CD4-positive, alpha-beta T cell (primary cell): ENCODE measurements around the gene SDF2L1. TPM values are rescaled to one million over a fixed set of nuclear protein-coding genes. Genes with fewer than 3 reads are reported as not detected.
"Not testable (repeated sequence)": the region's sequence is repeated elsewhere in the genome, so short reads cannot be mapped to it uniquely, and the experiment has no call there.

Source experiments
- ATAC-seq: fragments of 200-7000 bp; cut with Tn5 transposase; one replicate; pipeline ENCODE4 v1.10.0; 2022; ENCODE audit warnings: mild to moderate bottlenecking; ENCODE audit not compliant: poor library complexity
- CTCF ChIA-PET: fragments of 350-600 bp; sonication (Branson Sonifier 250); formaldehyde crosslinking; loops from one replicate; lab custom pipeline; 2021; ENCODE audit warnings: antibody characterized with exemption, inconsistent platforms; lab: Charles Lee
- POLR2A ChIA-PET: fragments of 350-600 bp; sonication (Branson Sonifier 250); formaldehyde crosslinking; loops from one replicate; lab custom pipeline; 2021; ENCODE audit warnings: antibody characterized with exemption, inconsistent platforms; lab: Charles Lee
- DNase-seq, 14 experiments: peaks; one replicate each; pipeline ENCODE4 v3.0.0-alpha.2; 2013 to 2020; ENCODE audit warnings: mixed read lengths in 2 of 14
- H3K27ac ChIP-seq, 2 donors: one replicate each; pipeline versions ENCODE4 v1.5.1 to v1.7.0; 2013; ENCODE audit warnings: low read length in 2 of 2, low read depth in 1 of 2, mild to moderate bottlenecking in 1 of 2
- H3K27me3 ChIP-seq, 2 experiments: 1 replicate in 1 of 2; 2 replicates in 1 of 2; pipeline versions ENCODE4 v1.6.1 to v1.7.0; 2013; ENCODE audit warnings: low read length in 2 of 2, control low read depth in 1 of 2, mild to moderate bottlenecking in 1 of 2, moderate library complexity in 1 of 2; ENCODE audit not compliant: insufficient read depth in 2 of 2, control insufficient read depth in 1 of 2
- H3K36me3 ChIP-seq: one replicate; pipeline ENCODE4 v1.6.1; 2013; ENCODE audit warnings: low read length, control low read depth; ENCODE audit not compliant: insufficient read depth
- H3K4me1 ChIP-seq: one replicate; pipeline ENCODE4 v1.6.1; 2013; ENCODE audit warnings: low read length, control low read depth; ENCODE audit not compliant: insufficient read depth
- H3K4me3 ChIP-seq: one replicate; pipeline ENCODE4 v1.5.1; 2013; ENCODE audit warnings: mild to moderate bottlenecking, low read length, moderate library complexity
- H3K9me3 ChIP-seq, 2 experiments: 1 replicate in 1 of 2; 2 replicates in 1 of 2; pipeline versions ENCODE4 v1.6.1 to v1.7.0; 2013; ENCODE audit warnings: low read length in 2 of 2, mild to moderate bottlenecking in 2 of 2, control low read depth in 1 of 2, moderate library complexity in 1 of 2; ENCODE audit not compliant: control insufficient read depth in 1 of 2, insufficient read depth in 1 of 2
- H3K27ac Mint-ChIP-seq: one replicate; pipeline ENCODE4 v1.8.0; 2020; ENCODE audit warnings: mixed read lengths
- H3K27me3 Mint-ChIP-seq: one replicate; pipeline ENCODE4 v1.8.0; 2021; ENCODE audit warnings: mixed read lengths
- H3K36me3 Mint-ChIP-seq: one replicate; pipeline ENCODE4 v1.8.0; 2021; ENCODE audit warnings: low read depth, mixed read lengths
- H3K4me1 Mint-ChIP-seq: one replicate; pipeline ENCODE4 v1.8.0; 2021; ENCODE audit warnings: low read depth, mixed read lengths
- H3K4me3 Mint-ChIP-seq: one replicate; pipeline ENCODE4 v1.8.0; 2020; ENCODE audit warnings: mild to moderate bottlenecking, mixed read lengths
- H3K9me3 Mint-ChIP-seq: one replicate; pipeline ENCODE4 v1.8.0; 2020; ENCODE audit warnings: mixed read lengths
- CTCF ChIP-seq: fragments of 200-600 bp; IDR thresholded peaks from one replicate; pipeline ENCODE4 v1.8.0; 2022; ENCODE audit warnings: antibody characterized with exemption, mild to moderate bottlenecking
- intact Hi-C, 2 experiments: fragments of 100-400 bp; cut with DNase I in 1 of 2; cut with micrococcal nuclease in 1 of 2; formaldehyde crosslinking; loops; one replicate each; pipeline versions ENCODE4 v1.15.1 to v1.9.0; 2023 to 2025; cut with DNase I, micrococcal nuclease
- total RNA-seq, 174 experiments: library from RNA in 2 of 174; stranded (reverse) in 2 of 174; gene quantifications; one replicate each; pipeline ENCODE4 v1.2.3 and lab custom pipeline; 2021 to 2026

The SDF2L1 gene
- total RNA-seq, 2 experiments from 2014 or later: 20.0 to 21.2 TPM

GRCh38 chr22:21605887-21606564 lies 36.1 kb upstream of the SDF2L1 start:
- Histone ChIP-seq H3K9me3 (no peaks in the 10 kb centered on the region), H3K27me3 (no peaks in the 10 kb centered on the region), H3K36me3 (peaks cover 17% of the 10 kb centered on the region), H3K27ac (no peak overlapping the region), H3K4me1 (peaks cover 25% of the 10 kb centered on the region), H3K4me3 (no peak overlapping the region)
- no peak for DNase-seq
- Mint-ChIP-seq H3K4me1 (peaks cover 40% of the 10 kb centered on the region), H3K9me3 (no peaks in the 10 kb centered on the region), H3K27me3 (no peaks in the 10 kb centered on the region), H3K36me3 (peaks cover 23% of the 10 kb centered on the region), H3K4me3 (no peak overlapping the region), H3K27ac (peak overlapping the region; percentile 36)
- ChIA-PET POLR2A (interaction anchor here (1.0 kb wide), 1 partner anchor 19 kb away, joined by 3 read pairs; no protein-coding TSS in a partner anchor), CTCF (interaction anchor here (1.5 kb wide), 1 partner anchor 36 kb away, joined by 4 read pairs; the partner anchor contains the start of gene SDF2L1)
- no peak for ATAC-seq
- intact Hi-C loops: loop anchor here in 1 of 2 experiments (2.0 kb wide), 1 partner anchor 21 kb away; no protein-coding TSS in a partner anchor
- TF ChIP-seq CTCF: no peak

GRCh38 chr22:21606775-21607174 lies 35.3 kb upstream of the SDF2L1 start:
- intact Hi-C loops: no loop called here
- Histone ChIP-seq H3K4me3 (no peak overlapping the region), H3K27ac (no peak overlapping the region), H3K27me3 (no peaks in the 10 kb centered on the region), H3K9me3 (no peaks in the 10 kb centered on the region), H3K36me3 (peaks cover 24% of the 10 kb centered on the region), H3K4me1 (peaks cover 24% of the 10 kb centered on the region)
- ChIA-PET POLR2A (interaction anchor here (1.0 kb wide), 1 partner anchor 20 kb away, joined by 3 read pairs; no protein-coding TSS in a partner anchor), CTCF (interaction anchor here (0.7 to 1.5 kb wide), 2 partner anchors 36 to 346 kb away, joined by 4 to 5 read pairs; partner anchors contain the start of genes PPM1F and SDF2L1)
- Mint-ChIP-seq H3K4me3 (no peak overlapping the region), H3K9me3 (no peaks in the 10 kb centered on the region), H3K27me3 (no peaks in the 10 kb centered on the region), H3K4me1 (peaks cover 46% of the 10 kb centered on the region), H3K27ac (peak overlapping the region; percentile 42), H3K36me3 (peaks cover 31% of the 10 kb centered on the region)
- TF ChIP-seq CTCF: no peak
- no peak for DNase-seq
- ATAC-seq: no peak

- ATAC-seq, H3K27ac Mint-ChIP-seq, H3K27ac ChIP-seq, H3K4me3 Mint-ChIP-seq, H3K4me3 ChIP-seq, H3K9me3 Mint-ChIP-seq, H3K9me3 ChIP-seq, intact Hi-C loops, DNase-seq, H3K27me3 ChIP-seq, H3K27me3 Mint-ChIP-seq: not testable (repeated sequence)
- H3K36me3 Mint-ChIP-seq: peaks cover 46% of the 10 kb centered on the region
- H3K4me1 Mint-ChIP-seq: peaks cover 41% of the 10 kb centered on the region
- POLR2A ChIA-PET: interaction anchor here (1.3 kb wide), 1 partner anchor 13 kb away, joined by 3 read pairs; no protein-coding TSS in a partner anchor
- Histone ChIP-seq H3K4me1 (peaks cover 22% of the 10 kb centered on the region), H3K36me3 (peaks cover 44% of the 10 kb centered on the region)
- CTCF ChIA-PET: interaction anchor here (3.0 kb wide), 1 partner anchor 19 kb away, joined by 11 read pairs; no protein-coding TSS in a partner anchor
These were observed 32.4 kb upstream of the SDF2L1 start for GRCh38 chr22:21609556-21610157.
